Right lobe of liver (tissue), 6 donors: ENCODE results near the gene CSK. TPM values are rescaled to one million over a fixed set of nuclear protein-coding genes. Genes with fewer than 3 reads are reported as not detected.

Experiments used
- ATAC-seq, 4 donors: fragments of 200-7000 bp; cut with Tn5 transposase; one replicate each; pipeline ENCODE4 v1.9.1; 2020; ENCODE audit warnings: mild to moderate bottlenecking in 4 of 4, moderate library complexity in 4 of 4
- DNase-seq, 3 donors: peaks; one replicate each; pipeline ENCODE4 v3.0.0-alpha.2; 2020
- H3K27ac ChIP-seq, 3 donors: fragments of 200-600 bp; one replicate each; pipeline ENCODE4 v1.8.0; 2022
- H3K27me3 ChIP-seq, 2 donors: fragments of 200-600 bp; one replicate each; pipeline ENCODE4 v1.8.0; 2022
- H3K36me3 ChIP-seq, 4 donors: fragments of 200-600 bp; sonication (generic) in 1 of 4; one replicate each; pipeline versions ENCODE4 v1.5.1 to v1.8.0; 2017 to 2022; ENCODE audit warnings: control low read depth in 1 of 4
- H3K4me1 ChIP-seq, 4 donors: fragments of 200-600 bp; sonication (generic) in 1 of 4; one replicate each; pipeline versions ENCODE4 v1.5.1 to v1.8.0; 2017 to 2022; ENCODE audit warnings: control low read depth in 1 of 4
- H3K4me3 ChIP-seq, 3 donors: fragments of 200-600 bp; one replicate each; pipeline ENCODE4 v1.8.0; 2022
- H3K9me3 ChIP-seq, 4 donors: fragments of 200-600 bp; sonication (generic) in 1 of 4; one replicate each; pipeline versions ENCODE4 v1.5.1 to v1.8.0; 2017 to 2022; ENCODE audit warnings: control low read depth in 1 of 4
- CTCF ChIP-seq, 4 donors: fragments of 200-600 bp in 3 of 4; fragments of 450-650 bp in 1 of 4; IDR thresholded peaks; one replicate each; pipeline versions ENCODE4 v1.5.1 to v1.8.0; 2016 to 2022; ENCODE audit warnings: antibody characterized with exemption in 4 of 4, mild to moderate bottlenecking in 2 of 4
- POLR2A ChIP-seq: fragments of 450-650 bp; IDR thresholded peaks from one replicate; pipeline ENCODE4 v1.6.1; 2017; ENCODE audit warnings: antibody characterized with exemption, mild to moderate bottlenecking
- WGBS: methylation state at CpG from one replicate; pipeline ENCODE4 v1.1.6; 2018; ENCODE audit warnings: low coverage, low lambda C conversion rate; ENCODE audit not compliant: insufficient coverage; ENCODE audit errors: missing lambda C conversion rate; 5-methylcytosine and 5-hydroxymethylcytosine counted together
- intact Hi-C, 2 donors: fragments of 100-400 bp; cut with DNase I; formaldehyde crosslinking; loops; one replicate each; pipeline versions ENCODE4 v1.11.2 to v1.14.1; 2022
- total RNA-seq, 6 experiments: library from RNA; depleted of rRNA in 2 of 6; stranded (reverse); fragments of >200 nt in 2 of 6; fragmentation: NEBNext Ultra II Directional in 3 of 6; extraction: Animal tissue kit (Norgen Biotek cat#: 25700) in 3 of 6; gene quantifications; one replicate each; pipeline versions ENCODE4 v1.1.0 to v1.2.4, GENCODE V29; 2016 to 2023
- donor health status: DM: no; HTN: yes; CAD: no.
- donor health status: DM: no; HTN: no; CAD: no.
- donor health status: DM: no; HTN: no; CAD: no.
- donor health status: DM: no; HTN: yes; CAD: no.
- donor health status: DM: no; HTN: yes; CAD: no.

CSK gene
- total RNA-seq, 6 experiments from 2014 or later: 22.2 to 50.9 (median 32.7) TPM

- WGBS: 100% methylated on average over 1 of the region's 14 CpGs
- DNase-seq: no peak
- TF ChIP-seq POLR2A (no peak), CTCF (IDR thresholded peaks at IDR 0.05) (no peak)
These were observed 60.1 kb downstream of the CSK start for GRCh38 chr15:74841891-74842373.

GRCh38 chr15:74842581-74843444 is 60.9 kb downstream of the CSK start, which contains the start of gene ULK3:
Gene ULK3, minus strand, starts transcription at chr15:74843156. Its CDS starts 51 bp downstream, at chr15:74843105.
- Histone ChIP-seq H3K4me3 (peak within 1 kb of the TSS; percentile 90 to 100 (median 95)), H3K4me1 (peaks cover 0 to 21% (median 6%) of the 10 kb centered on the region in 4 donors), H3K27me3 (no peaks in the 10 kb centered on the region), H3K36me3 (peaks cover 0 to 14% (median 0%) of the 10 kb centered on the region in 4 donors), H3K9me3 (no peaks in the 10 kb centered on the region), H3K27ac (peak within 1 kb of the TSS; percentile 65 to 82 (median 70))
- 1% methylated on average over 18 of the region's 84 CpGs for WGBS
- intact Hi-C loops: no loop called here
- DNase-seq: peak; percentile 90 to 93 (median 92)
- ATAC-seq: peak; percentile 90 to 97 (median 92)
- TF ChIP-seq POLR2A (peak; percentile 76), CTCF (IDR thresholded peaks at IDR 0.05) (peak; percentile 64 to 92 (median 80))

More at GRCh38 chr15:74841891-74842373, 60.1 kb downstream of the CSK start:
- intact Hi-C loops: no loop called here
- Histone ChIP-seq H3K4me1 (peaks cover 0 to 13% (median 5%) of the 10 kb centered on the region in 4 donors), H3K27ac (no peak overlapping the region), H3K4me3 (peak overlapping the region; percentile 90 to 100 (median 95)), H3K27me3 (no peaks in the 10 kb centered on the region), H3K9me3 (no peaks in the 10 kb centered on the region), H3K36me3 (peaks cover 0 to 13% (median 0%) of the 10 kb centered on the region in 4 donors)
- no peak for ATAC-seq

- peak overlapping the region; percentile 45 to 68 (median 65) for H3K27ac ChIP-seq
- H3K4me3 ChIP-seq: peak overlapping the region; percentile 90 to 100 (median 95)
- 21% methylated on average over 16 of the region's 18 CpGs for WGBS
- peaks cover 0 to 17% (median 1%) of the 10 kb centered on the region in 4 donors for H3K36me3 ChIP-seq
- H3K9me3 ChIP-seq: no peaks in the 10 kb centered on the region
- H3K27me3 ChIP-seq: no peaks in the 10 kb centered on the region
- no peak for TF ChIP-seq POLR2A
- TF ChIP-seq CTCF (IDR thresholded peaks at IDR 0.05): no peak
- intact Hi-C loops: no loop called here
- DNase-seq (no peak), ATAC-seq (no peak)
- peaks cover 0 to 23% (median 7%) of the 10 kb centered on the region in 4 donors for H3K4me1 ChIP-seq
These were observed 61.6 kb downstream of the CSK start for GRCh38 chr15:74843445-74843828.

- Histone ChIP-seq H3K4me1 (peaks cover 0 to 23% (median 7%) of the 10 kb centered on the region in 4 donors), H3K36me3 (peaks cover 0 to 21% (median 4%) of the 10 kb centered on the region in 4 donors), H3K4me3 (no peak overlapping the region), H3K27me3 (no peaks in the 10 kb centered on the region), H3K27ac (no peak overlapping the region), H3K9me3 (no peaks in the 10 kb centered on the region)
- DNase-seq: no peak
- TF ChIP-seq CTCF (IDR thresholded peaks at IDR 0.05) (no peak), POLR2A (no peak)
- ATAC-seq: no peak
- WGBS: 73% methylated on average over 2 of the region's 12 CpGs
- intact Hi-C loops: no loop called here
These were observed 62.0 kb downstream of the CSK start for GRCh38 chr15:74843891-74844299.
